ENCODE results near the gene SLC25A11.
"Not testable (repeated sequence)": the region's sequence is repeated elsewhere in the genome, so short reads cannot be mapped to it uniquely, and the experiment has no call there.

The SLC25A11 gene

DNA sequence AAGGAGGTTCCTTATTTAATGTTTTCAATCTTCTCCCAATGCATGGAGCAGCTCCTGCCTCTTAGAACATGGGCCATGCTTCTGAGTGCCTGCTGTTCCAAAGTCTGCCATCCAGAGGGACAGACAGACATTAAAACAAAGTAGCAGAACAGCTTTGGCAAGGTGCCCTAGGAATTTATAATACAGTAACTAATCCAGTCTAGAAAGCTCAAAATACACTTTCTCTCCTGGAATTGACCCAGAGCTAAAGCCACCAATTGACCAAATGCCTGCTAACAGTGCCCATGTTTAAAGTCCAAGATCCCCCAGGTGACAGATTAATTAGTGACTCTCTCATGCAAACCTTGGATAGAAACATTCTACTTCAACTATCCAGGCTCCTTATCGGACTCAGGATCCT is 25.9 kb downstream of the SLC25A11 start:
- DNase-seq (ENCODE audit: extremely low read depth, insufficient read length): no peak
- TF ChIP-seq, protein P1, sequence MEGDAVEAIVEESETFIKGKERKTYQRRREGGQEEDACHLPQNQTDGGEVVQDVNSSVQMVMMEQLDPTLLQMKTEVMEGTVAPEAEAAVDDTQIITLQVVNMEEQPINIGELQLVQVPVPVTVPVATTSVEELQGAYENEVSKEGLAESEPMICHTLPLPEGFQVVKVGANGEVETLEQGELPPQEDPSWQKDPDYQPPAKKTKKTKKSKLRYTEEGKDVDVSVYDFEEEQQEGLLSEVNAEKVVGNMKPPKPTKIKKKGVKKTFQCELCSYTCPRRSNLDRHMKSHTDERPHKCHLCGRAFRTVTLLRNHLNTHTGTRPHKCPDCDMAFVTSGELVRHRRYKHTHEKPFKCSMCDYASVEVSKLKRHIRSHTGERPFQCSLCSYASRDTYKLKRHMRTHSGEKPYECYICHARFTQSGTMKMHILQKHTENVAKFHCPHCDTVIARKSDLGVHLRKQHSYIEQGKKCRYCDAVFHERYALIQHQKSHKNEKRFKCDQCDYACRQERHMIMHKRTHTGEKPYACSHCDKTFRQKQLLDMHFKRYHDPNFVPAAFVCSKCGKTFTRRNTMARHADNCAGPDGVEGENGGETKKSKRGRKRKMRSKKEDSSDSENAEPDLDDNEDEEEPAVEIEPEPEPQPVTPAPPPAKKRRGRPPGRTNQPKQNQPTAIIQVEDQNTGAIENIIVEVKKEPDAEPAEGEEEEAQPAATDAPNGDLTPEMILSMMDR (IDR thresholded peaks at IDR 0.05; ENCODE audit: insufficient read depth, low read length, poor library complexity, severe bottlenecking): no peak
- no peaks in the 10 kb centered on the region for H3K36me3 ChIP-seq (ENCODE audit: control insufficient read depth, insufficient read depth, low read length)

GRCh38 chr17:4908711-4909496 is 30.9 kb downstream of the SLC25A11 start:
- peak; percentile 79 for DNase-seq (ENCODE audit: extremely low read depth, insufficient read length)
- no peaks in the 10 kb centered on the region for H3K27me3 ChIP-seq (replicated peaks; ENCODE audit: control insufficient read depth, insufficient read depth, low read length)
- no peaks in the 10 kb centered on the region for H3K36me3 ChIP-seq (ENCODE audit: control insufficient read depth, insufficient read depth, low read length)
- no peak overlapping the region for H3K4me3 ChIP-seq (replicated peaks; ENCODE audit: low read depth, low read length)
- TF ChIP-seq, protein P1 (IDR thresholded peaks at IDR 0.05; ENCODE audit: insufficient read depth, low read length, poor library complexity, severe bottlenecking): peak; percentile 80

More for the DNA sequence above, 25.9 kb downstream of the SLC25A11 start:
- Histone ChIP-seq H3K27me3 (replicated peaks; ENCODE audit: control insufficient read depth, insufficient read depth, low read length) (no peaks in the 10 kb centered on the region), H3K4me3 (replicated peaks; ENCODE audit: low read depth, low read length) (no peak overlapping the region)

DNA sequence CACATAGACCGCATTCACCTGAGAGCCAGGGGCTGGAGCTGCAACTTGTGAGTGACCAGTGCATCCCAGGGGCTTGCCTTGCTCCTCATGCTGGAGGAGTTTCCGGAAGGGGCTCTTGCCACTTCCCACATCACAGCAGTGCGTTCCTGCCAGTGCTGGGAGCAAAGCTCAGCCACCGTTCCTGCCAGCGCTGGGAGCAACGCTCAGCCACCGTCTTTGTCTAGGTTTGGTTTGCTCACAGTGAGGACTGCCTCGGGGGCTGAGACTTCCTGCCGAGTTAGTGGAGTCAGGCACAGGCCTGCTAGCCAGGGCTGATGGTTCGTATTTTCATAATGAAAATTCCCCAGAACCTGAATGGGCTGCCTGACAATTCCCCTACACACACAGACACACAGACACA is 31.5 kb downstream of the SLC25A11 start:
- TF ChIP-seq, protein P1 (IDR thresholded peaks at IDR 0.05; ENCODE audit: insufficient read depth, low read length, poor library complexity, severe bottlenecking): no peak
- Histone ChIP-seq H3K36me3 (ENCODE audit: control insufficient read depth, insufficient read depth, low read length) (no peaks in the 10 kb centered on the region), H3K4me3 (replicated peaks; ENCODE audit: low read depth, low read length) (no peak overlapping the region), H3K27me3 (replicated peaks; ENCODE audit: control insufficient read depth, insufficient read depth, low read length) (no peaks in the 10 kb centered on the region)
- no peak for DNase-seq (ENCODE audit: extremely low read depth, insufficient read length)

DNA sequence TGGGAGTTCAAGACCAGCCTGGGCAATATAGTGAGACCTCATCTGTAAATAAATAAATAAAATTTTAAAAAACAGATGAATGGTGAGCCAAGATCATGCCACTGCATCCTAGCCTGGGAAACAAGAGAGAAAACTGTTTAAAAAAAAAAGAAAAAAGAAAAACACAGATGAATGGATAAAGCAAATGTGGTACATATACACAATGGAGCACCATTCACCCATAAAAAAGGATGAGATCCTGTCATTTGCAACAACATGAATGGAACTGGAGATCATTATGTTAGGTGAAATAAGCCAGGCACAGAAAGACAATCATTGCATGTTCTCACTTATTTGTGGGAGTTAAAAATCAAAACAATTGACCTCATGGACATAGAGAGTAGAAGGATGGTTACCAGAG is 33.2 kb downstream of the SLC25A11 start:
- H3K36me3 ChIP-seq (ENCODE audit: control insufficient read depth, insufficient read depth, low read length); DNase-seq (ENCODE audit: extremely low read depth, insufficient read length); H3K4me3 ChIP-seq (replicated peaks; ENCODE audit: low read depth, low read length); H3K27me3 ChIP-seq (replicated peaks; ENCODE audit: control insufficient read depth, insufficient read depth, low read length): not testable (repeated sequence)

DNA sequence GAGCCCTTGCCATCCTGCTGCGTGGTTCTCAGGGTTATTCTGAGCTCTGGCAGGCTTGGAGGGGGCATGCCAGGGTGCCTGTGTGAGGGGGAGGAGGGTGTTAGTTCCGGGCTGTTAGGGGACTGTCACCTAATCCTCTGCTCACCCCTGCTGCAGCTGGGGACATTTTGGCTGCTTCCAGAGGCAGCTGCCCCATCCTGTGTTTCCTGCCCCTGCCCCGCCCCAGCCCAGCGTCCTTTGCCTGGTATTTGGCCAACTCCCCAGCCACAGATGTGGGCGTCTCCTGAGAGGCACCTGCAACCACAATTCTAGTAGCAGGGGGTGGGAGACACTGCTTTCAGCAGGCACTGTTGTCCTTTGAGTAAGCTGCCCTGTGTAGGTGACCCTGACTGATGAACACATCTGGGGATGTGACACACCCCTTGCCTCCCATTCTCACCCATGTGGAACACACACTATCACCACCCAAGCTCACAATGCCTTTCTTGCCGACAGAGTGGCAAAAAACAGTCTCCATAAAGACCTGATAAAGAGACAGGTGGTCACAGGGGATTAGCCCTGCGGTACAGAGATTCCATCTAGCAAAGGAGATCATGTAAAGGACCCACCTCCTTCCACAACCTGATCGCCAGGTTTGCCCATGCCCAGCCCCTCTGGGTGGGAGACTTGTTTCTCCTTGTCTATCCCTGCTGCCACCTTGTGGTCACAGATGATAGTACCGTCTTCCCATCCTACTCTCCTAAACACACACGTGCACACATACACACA is 36.6 kb downstream of the SLC25A11 start, which contains the start of gene CHRNE:
Gene CHRNE, minus strand, starts transcription at position 48 of the 768 bp plus-strand sequence. Its CDS starts 35 bp downstream, at position 13.
- TF ChIP-seq, protein P1 (IDR thresholded peaks at IDR 0.05; ENCODE audit: insufficient read depth, low read length, poor library complexity, severe bottlenecking): peak; percentile 73
- no peaks in the 10 kb centered on the region for H3K36me3 ChIP-seq (ENCODE audit: control insufficient read depth, insufficient read depth, low read length)
- peak; percentile 56 for DNase-seq (ENCODE audit: extremely low read depth, insufficient read length)
- no peaks in the 10 kb centered on the region for H3K27me3 ChIP-seq (replicated peaks; ENCODE audit: control insufficient read depth, insufficient read depth, low read length)
- H3K4me3 ChIP-seq (replicated peaks; ENCODE audit: low read depth, low read length): no peak within 1 kb of the TSS

- Histone ChIP-seq H3K27me3 (replicated peaks; ENCODE audit: control insufficient read depth, insufficient read depth, low read length) (no peaks in the 10 kb centered on the region), H3K36me3 (ENCODE audit: control insufficient read depth, insufficient read depth, low read length) (peaks cover 2% of the 10 kb centered on the region; the same call in 1 of the 2 replicates), H3K4me3 (replicated peaks; ENCODE audit: low read depth, low read length) (no peak overlapping the region)
- no peak for DNase-seq (ENCODE audit: extremely low read depth, insufficient read length)
- TF ChIP-seq, protein P1 (IDR thresholded peaks at IDR 0.05; ENCODE audit: insufficient read depth, low read length, poor library complexity, severe bottlenecking): no peak
Observed at GRCh38 chr17:4902540-4902939, 37.3 kb downstream of the SLC25A11 start.

Measured in GM06990 (cell line).